HepG2 (cell line): ENCODE measurements around the gene SCRT2. TPM values are rescaled to one million over a fixed set of nuclear protein-coding genes. Genes with fewer than 3 reads are reported as not detected.
A peak's percentile ranks its signal among the peaks of the same experiment; 100 is the strongest.

Source experiments
- BRD4 ChIP-seq: sonication (generic); formaldehyde crosslinking; IDR thresholded peaks from 2 replicates; pipeline ENCODE4 v1.4.0; 2020; ENCODE audit warnings: missing genetic modification reagents
- CBFB ChIP-seq: sonication (generic); formaldehyde crosslinking; IDR thresholded peaks from 2 replicates; pipeline ENCODE4 v1.4.0; 2020; ENCODE audit warnings: missing genetic modification reagents
- FOXO1 ChIP-seq: sonication (generic); formaldehyde crosslinking; IDR thresholded peaks from 2 replicates; pipeline ENCODE4 v1.4.0; 2020; ENCODE audit warnings: missing genetic modification reagents
- JDP2 ChIP-seq: sonication (generic); formaldehyde crosslinking; IDR thresholded peaks from 2 replicates; pipeline ENCODE4 v1.8.1; 2022; ENCODE audit warnings: missing genetic modification reagents, borderline replicate concordance
- NAIF1 ChIP-seq: sonication (generic); formaldehyde crosslinking; IDR thresholded peaks from 2 replicates; pipeline ENCODE4 v1.5.0; 2020; ENCODE audit warnings: mild to moderate bottlenecking, missing genetic modification reagents, borderline replicate concordance
- ZNF75D ChIP-seq: sonication (generic); formaldehyde crosslinking; IDR thresholded peaks from 2 replicates; pipeline ENCODE4 v1.8.1; 2023; ENCODE audit warnings: missing genetic modification reagents, mild to moderate bottlenecking, borderline replicate concordance
- polyA plus RNA-seq, 8 experiments: library from polyadenylated mRNA; depleted of rRNA in 3 of 8; stranded (reverse) in 7 of 8; unstranded in 1 of 8; fragments of >200 nt; fragmentation: Illumina TruSeq in 4 of 8; extraction: Trizol in 4 of 8; gene quantifications; 2 replicates each; pipeline versions ENCODE4 v1.2.1 to v1.2.3, GENCODE V29; 2011 to 2016; ENCODE audit warnings: low read depth in 4 of 8, missing spikeins in 1 of 8, mixed read lengths in 1 of 8; ENCODE audit not compliant: insufficient read depth in 1 of 8
- total RNA-seq, 5 experiments: library from RNA; depleted of rRNA; stranded (reverse); fragments of >200 nt; fragmentation: Illumina TruSeq; extraction: Trizol; gene quantifications; 2 replicates each; pipeline ENCODE4 v1.2.3, GENCODE V29; 2016; ENCODE audit warnings: low read depth in 1 of 5
- TF ChIP-seq, protein P1 (sequence below): fragments of 450-650 bp; IDR thresholded peaks from 2 replicates; pipeline ENCODE4 v1.6.1; 2017; ENCODE audit warnings: mild to moderate bottlenecking
- TF ChIP-seq, protein P2 (sequence below): sonication (generic); formaldehyde crosslinking; IDR thresholded peaks from 2 replicates; pipeline ENCODE4 v1.5.0; 2020; ENCODE audit warnings: mild to moderate bottlenecking, missing genetic modification reagents, borderline replicate concordance
- TF ChIP-seq, protein P3 (sequence below): sonication (generic); formaldehyde crosslinking; IDR thresholded peaks from 2 replicates; pipeline ENCODE4 v1.8.1; 2023; ENCODE audit warnings: mild to moderate bottlenecking, missing genetic modification reagents, borderline replicate concordance
- TF ChIP-seq, protein P4 (sequence below): sonication (generic); formaldehyde crosslinking; IDR thresholded peaks from 2 replicates; pipeline ENCODE4 v1.4.0; 2020; ENCODE audit warnings: missing genetic modification reagents, mild to moderate bottlenecking, borderline replicate concordance
- TF ChIP-seq, protein P5 (sequence below): sonication (generic); formaldehyde crosslinking; IDR thresholded peaks from 2 replicates; pipeline ENCODE4 v1.4.0; 2020; ENCODE audit warnings: mild to moderate bottlenecking, missing genetic modification reagents

SCRT2 gene
- total and polyA plus RNA-seq, 2 of the 13 experiments (the other 11 are each of a cell fraction or from before 2014, with no cell fraction given) = not detected

DNA sequence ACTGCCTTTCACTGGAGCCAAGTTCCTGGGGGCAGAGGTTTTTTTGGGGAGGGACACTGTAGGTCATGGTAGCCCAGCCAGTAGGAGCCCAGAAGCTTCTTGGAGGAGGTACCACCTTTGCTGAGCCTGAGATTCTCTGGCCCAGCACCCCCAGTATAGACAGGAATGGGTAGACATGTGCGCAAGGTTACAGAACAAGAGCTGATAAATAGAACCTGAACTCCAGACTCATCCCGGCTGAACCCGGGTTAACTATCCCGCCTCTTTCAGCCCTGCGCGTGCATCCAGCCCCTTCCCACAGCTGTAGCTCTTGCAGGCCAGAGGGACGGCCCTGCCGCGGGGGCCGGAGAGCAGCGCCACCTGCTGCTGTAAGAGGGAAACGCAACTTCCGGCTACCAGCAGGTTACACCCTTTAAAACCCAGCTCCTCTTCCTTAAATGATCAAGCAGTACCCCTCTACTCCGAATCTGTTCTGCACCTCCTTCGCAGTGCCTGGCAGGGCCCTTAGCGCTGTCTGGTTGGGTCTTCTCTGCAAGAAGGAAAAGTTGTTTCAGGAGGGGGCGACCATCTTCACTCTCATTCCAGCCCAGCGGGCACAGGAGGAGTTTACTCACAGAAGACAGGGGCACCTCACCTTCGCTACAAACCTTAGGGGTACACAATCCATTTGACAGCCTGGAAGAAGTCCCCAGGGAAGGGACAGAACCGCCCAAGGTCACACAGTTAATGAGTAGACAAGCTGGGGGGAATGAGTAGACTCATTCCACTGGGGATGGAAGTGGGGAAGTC lies 30.1 kb downstream of the SCRT2 start (continued):
- TF ChIP-seq FOXO1 (CRISPR knock-in tag) = no peak; the same call in 1 of the 2 replicates
- TF ChIP-seq, protein P1, sequence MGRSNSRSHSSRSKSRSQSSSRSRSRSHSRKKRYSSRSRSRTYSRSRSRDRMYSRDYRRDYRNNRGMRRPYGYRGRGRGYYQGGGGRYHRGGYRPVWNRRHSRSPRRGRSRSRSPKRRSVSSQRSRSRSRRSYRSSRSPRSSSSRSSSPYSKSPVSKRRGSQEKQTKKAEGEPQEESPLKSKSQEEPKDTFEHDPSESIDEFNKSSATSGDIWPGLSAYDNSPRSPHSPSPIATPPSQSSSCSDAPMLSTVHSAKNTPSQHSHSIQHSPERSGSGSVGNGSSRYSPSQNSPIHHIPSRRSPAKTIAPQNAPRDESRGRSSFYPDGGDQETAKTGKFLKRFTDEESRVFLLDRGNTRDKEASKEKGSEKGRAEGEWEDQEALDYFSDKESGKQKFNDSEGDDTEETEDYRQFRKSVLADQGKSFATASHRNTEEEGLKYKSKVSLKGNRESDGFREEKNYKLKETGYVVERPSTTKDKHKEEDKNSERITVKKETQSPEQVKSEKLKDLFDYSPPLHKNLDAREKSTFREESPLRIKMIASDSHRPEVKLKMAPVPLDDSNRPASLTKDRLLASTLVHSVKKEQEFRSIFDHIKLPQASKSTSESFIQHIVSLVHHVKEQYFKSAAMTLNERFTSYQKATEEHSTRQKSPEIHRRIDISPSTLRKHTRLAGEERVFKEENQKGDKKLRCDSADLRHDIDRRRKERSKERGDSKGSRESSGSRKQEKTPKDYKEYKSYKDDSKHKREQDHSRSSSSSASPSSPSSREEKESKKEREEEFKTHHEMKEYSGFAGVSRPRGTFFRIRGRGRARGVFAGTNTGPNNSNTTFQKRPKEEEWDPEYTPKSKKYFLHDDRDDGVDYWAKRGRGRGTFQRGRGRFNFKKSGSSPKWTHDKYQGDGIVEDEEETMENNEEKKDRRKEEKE = no peak
- peak; percentile 51; the same call in 1 of the 2 replicates for TF ChIP-seq BRD4
- TF ChIP-seq NAIF1 (CRISPR knock-in tag) = 0 out of 2 replicates have a peak, but pooled peaks have one; percentile 54
- TF ChIP-seq JDP2 (CRISPR knock-in tag) = no peak
- TF ChIP-seq, protein P2, sequence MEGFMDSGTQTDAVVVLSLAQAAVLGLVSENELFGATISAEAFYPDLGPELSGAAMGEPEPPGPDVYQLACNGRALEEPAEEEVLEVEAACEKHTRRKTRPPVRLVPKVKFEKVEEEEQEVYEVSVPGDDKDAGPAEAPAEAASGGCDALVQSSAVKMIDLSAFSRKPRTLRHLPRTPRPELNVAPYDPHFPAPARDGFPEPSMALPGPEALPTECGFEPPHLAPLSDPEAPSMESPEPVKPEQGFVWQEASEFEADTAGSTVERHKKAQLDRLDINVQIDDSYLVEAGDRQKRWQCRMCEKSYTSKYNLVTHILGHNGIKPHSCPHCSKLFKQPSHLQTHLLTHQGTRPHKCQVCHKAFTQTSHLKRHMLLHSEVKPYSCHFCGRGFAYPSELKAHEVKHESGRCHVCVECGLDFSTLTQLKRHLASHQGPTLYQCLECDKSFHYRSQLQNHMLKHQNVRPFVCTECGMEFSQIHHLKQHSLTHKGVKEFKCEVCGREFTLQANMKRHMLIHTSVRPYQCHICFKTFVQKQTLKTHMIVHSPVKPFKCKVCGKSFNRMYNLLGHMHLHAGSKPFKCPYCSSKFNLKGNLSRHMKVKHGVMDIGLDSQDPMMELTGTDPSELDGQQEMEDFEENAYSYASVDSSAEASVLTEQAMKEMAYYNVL (CRISPR knock-in tag) = peak; percentile 90
- no peak for TF ChIP-seq ZNF75D
- TF ChIP-seq, protein P3, sequence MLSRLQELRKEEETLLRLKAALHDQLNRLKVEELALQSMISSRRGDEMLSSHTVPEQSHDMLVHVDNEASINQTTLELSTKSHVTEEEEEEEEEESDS (CRISPR knock-in tag) = no peak
- TF ChIP-seq, protein P4, sequence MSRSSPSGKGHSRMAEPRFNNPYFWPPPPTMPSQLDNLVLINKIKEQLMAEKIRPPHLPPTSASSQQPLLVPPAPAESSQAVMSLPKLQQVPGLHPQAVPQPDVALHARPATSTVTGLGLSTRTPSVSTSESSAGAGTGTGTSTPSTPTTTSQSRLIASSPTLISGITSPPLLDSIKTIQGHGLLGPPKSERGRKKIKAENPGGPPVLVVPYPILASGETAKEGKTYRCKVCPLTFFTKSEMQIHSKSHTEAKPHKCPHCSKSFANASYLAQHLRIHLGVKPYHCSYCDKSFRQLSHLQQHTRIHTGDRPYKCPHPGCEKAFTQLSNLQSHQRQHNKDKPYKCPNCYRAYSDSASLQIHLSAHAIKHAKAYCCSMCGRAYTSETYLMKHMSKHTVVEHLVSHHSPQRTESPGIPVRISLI (CRISPR knock-in tag) = peak; percentile 63
- peak; percentile 64 for TF ChIP-seq CBFB (CRISPR knock-in tag)
- TF ChIP-seq, protein P5, sequence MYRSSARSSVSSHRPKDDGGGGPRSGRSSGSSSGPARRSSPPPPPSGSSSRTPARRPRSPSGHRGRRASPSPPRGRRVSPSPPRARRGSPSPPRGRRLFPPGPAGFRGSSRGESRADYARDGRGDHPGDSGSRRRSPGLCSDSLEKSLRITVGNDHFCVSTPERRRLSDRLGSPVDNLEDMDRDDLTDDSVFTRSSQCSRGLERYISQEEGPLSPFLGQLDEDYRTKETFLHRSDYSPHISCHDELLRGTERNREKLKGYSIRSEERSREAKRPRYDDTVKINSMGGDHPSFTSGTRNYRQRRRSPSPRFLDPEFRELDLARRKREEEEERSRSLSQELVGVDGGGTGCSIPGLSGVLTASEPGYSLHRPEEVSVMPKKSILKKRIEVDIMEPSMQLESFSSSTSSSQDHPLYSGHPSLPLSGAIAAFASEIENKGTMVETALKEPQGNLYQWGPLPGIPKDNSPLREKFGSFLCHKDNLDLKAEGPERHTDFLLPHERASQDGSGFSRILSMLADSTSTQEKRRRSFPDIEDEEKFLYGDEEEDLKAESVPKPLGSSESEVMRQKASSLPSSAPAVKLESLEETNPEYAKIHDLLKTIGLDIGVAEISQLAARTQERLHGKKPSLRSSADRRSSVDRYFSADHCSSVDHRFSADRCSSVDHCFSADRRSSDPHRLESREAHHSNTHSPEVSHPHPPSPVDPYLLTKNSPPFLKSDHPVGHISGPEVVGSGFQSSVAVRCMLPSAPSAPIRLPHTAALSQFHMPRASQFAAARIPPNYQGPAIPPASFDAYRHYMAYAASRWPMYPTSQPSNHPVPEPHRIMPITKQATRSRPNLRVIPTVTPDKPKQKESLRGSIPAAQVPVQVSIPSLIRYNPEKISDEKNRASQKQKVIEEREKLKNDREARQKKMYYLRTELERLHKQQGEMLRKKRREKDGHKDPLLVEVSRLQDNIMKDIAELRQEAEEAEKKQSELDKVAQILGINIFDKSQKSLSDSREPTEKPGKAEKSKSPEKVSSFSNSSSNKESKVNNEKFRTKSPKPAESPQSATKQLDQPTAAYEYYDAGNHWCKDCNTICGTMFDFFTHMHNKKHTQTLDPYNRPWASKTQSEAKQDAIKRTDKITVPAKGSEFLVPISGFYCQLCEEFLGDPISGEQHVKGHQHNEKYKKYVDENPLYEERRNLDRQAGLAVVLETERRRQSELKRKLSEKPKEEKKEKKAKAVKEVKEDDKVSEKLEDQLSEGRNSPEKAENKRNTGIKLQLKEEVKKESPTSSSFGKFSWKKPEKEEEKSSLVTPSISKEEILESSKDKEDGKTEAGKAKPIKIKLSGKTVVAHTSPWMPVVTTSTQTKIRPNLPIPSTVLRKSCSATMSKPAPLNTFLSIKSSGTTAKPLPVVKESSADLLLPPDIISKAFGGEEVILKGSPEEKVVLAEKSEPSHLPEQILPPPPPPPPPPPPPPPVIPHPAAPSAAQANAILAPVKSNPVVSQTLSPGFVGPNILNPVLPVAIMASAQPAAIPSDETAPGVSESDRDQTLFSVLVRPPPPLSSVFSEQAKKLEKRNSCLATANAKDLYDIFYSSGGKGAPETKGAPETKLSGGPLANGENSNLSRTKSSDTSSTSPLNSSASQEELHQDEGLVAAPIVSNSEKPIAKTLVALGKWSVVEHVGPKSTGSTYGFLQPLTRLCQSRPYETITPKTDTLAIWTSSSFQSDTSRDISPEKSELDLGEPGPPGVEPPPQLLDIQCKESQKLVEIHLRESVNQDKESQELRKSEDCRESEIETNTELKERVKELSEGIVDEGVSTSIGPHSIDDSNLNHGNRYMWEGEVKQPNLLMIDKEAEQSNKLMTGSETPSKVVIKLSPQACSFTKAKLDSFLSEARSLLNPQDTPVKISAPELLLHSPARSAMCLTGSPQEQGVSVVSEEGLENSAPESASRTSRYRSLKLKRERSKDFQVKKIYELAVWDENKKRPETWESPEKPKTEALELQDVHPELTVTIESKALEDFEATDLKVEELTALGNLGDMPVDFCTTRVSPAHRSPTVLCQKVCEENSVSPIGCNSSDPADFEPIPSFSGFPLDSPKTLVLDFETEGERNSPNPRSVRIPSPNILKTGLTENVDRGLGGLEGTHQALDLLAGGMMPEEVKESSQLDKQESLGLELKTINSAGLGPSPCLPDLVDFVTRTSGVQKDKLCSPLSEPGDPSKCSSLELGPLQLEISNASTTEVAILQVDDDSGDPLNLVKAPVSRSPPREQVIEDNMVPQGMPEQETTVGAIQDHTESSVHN = peak; percentile 81
